NCI-H2107 treated with DMSO at 0.1 percent for 48 hours (cell line): ENCODE results near the gene NHERF1.
A peak's percentile ranks its signal among the peaks of the same experiment; 100 is the strongest.

Experiments
- DNase-seq: peaks from one replicate; lab custom pipeline; 2025; ENCODE audit not compliant: unreplicated experiment; lab: John Stamatoyannopoulos, UW

NHERF1 gene

GRCh38 chr17:74748529-74749278 is at the start of gene NHERF1:
Gene NHERF1, plus strand, starts transcription at chr17:74748628. Its CDS starts 219 bp downstream, at chr17:74748847.
- peak; percentile 66 for DNase-seq

- DNase-seq: no peak
Observed at GRCh38 chr17:74699236-74699635, 49.2 kb upstream of the NHERF1 start.

- no peak for DNase-seq
Observed at GRCh38 chr17:74702116-74702871, 46.1 kb upstream of the NHERF1 start.

DNA sequence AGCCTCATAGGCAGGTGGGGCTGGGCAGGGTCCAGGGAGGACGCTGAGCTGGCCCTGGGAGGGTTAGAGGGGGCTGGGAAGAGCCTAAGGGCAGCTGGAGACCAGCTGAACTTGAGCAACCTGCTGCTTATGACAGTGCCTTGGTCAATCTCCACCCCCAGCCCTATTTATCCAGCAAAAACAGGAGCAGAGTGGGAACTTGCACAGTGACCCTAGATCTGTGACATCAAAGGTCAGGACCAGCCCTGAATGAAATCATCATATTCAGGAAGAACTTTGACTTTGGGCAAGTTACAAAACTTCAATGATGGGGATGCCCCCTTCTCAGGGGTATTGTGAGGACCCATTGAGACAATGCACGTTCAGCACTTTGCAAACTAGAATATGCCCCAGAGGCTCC is 45.1 kb upstream of the NHERF1 start:
- DNase-seq: no peak

- DNase-seq: no peak
Observed at GRCh38 chr17:74704544-74704943, 43.9 kb upstream of the NHERF1 start.

- no peak for DNase-seq
Observed at GRCh38 chr17:74711058-74711824, 37.2 kb upstream of the NHERF1 start.

- DNase-seq: no peak
Observed at GRCh38 chr17:74712301-74712700, 36.1 kb upstream of the NHERF1 start.

DNA sequence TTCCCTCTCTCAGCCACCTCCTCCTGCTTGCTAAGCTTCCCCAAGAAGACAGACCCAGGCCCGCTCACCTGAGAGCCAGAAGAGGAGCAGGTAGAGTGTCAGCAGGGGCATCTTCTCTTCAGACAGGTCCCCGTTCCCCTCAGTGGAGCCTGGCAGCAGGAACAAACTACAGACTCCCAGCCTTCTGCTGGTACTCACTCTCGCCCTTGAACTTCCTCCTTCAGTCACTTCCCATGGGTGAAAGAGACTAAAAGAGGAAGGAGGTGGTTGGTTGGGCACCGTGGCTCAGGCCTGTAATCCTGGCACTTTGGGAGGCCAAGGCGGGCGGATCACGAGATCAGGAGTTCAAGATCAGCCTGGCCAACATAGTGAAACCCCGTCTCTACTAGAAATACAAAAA is 35.7 kb upstream of the NHERF1 start, which contains the start of gene CD300LF:
TSS of gene CD300LF (minus strand) at position 168 of the 400 bp plus-strand sequence. CDS start at position 111, 57 bp downstream.
- DNase-seq: no peak

- DNase-seq: no peak
Observed at GRCh38 chr17:74713171-74713755, 35.2 kb upstream of the NHERF1 start.

- no peak for DNase-seq
Observed at GRCh38 chr17:74715144-74715543, 33.3 kb upstream of the NHERF1 start.

DNA sequence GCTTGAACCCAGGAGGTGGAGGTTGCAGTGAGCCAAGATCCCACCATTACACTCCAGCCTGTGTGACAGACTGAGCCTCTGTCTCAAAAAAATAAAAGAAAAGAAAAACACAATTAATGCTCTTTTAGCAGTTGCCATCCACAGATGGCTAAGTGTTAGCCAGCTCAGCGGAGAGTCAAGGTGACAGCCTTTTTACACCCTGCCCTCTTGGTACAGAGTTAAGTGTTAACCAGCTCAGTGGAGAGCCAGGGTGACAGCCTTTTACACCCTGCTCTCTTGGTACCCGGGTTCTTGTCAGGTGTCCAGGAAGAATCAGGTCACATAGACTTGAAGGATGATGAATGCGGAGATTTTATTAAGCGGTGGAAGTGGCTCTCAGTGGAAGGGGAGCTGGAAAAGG is 27.9 kb upstream of the NHERF1 start:
- no peak for DNase-seq

- no peak for DNase-seq
Observed at GRCh38 chr17:74722782-74723181, 25.6 kb upstream of the NHERF1 start.

- no peak for DNase-seq
Observed at GRCh38 chr17:74723891-74724290, 24.5 kb upstream of the NHERF1 start.

- DNase-seq: no peak
Observed at GRCh38 chr17:74725111-74725510, 23.3 kb upstream of the NHERF1 start.

- DNase-seq: no peak
Observed at GRCh38 chr17:74728033-74728701, 20.3 kb upstream of the NHERF1 start.

- no peak for DNase-seq
Observed at GRCh38 chr17:74728702-74729075, 19.7 kb upstream of the NHERF1 start.

DNA sequence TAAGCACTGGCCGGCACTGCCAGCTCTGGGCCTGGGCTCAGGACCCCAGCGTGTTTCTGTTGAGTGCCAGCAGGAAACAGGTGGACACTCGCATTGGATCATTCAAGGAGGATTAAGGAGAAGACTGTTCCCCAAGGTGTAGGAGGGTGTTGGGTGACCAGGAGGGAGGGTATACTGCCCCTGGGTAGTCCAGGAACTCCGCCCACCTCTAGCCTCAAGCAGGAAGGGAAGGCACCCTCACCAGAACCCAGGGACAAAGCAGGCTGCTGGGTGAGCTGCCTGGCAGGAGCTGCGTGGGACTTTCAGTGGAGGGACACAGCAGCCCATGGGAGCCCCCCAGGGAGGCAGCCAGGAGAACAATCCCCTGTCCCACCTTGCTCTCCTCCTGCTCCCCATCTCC is 19.1 kb upstream of the NHERF1 start:
- no peak for DNase-seq

DNA sequence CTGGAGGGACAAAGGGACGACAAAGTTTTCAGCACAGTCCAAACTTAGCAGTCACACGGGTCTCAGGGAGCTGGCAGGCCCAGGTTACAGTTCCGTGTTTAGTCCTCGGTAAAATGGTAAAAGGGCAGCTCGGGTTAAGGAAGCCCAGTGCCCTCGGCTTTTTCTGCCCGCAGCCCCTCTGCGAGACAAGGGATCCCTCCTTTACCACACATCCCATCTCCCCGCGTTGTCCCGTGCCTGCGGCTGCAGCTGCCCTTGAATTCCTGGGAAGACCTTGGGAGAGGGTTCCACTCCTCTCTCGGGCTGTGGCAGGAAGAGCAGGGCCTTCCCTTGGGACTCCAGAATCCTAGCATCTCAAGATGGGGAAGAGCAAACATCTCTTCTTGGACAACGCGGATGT is 18.6 kb upstream of the NHERF1 start:
- DNase-seq: no peak

- DNase-seq: no peak
Observed at GRCh38 chr17:74730491-74731346, 17.7 kb upstream of the NHERF1 start.

DNA sequence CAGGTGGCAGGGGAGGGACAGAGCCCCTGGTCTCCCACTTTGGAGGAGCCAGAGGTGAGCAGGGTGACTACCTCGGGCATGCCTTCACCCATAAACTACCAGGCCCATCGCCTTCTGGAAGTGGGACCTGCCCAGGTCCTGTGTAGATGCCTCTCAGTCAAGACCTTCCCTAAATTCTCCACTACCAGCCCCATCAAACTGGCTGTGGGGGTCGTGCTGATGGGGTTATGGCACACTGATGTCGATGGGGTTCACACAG is 17.2 kb upstream of the NHERF1 start:
- DNase-seq: no peak
